ENCODE measurements around the gene RASL10A.

The RASL10A gene

GRCh38 chr22:29299136-29299900 is 16.2 kb downstream of the RASL10A start:
- no peaks in the 10 kb centered on the region for H3K4me1 ChIP-seq (ENCODE audit: control insufficient read depth, low read depth, low read length)
- H3K4me3 ChIP-seq (ENCODE audit: low read length): no peak overlapping the region
- H3K27ac ChIP-seq (ENCODE audit: low read length): no peak overlapping the region
- H3K36me3 ChIP-seq (ENCODE audit: control insufficient read depth, low read depth, low read length): peaks cover 64% of the 10 kb centered on the region
- no peaks in the 10 kb centered on the region for H3K9me3 ChIP-seq (ENCODE audit: control insufficient read depth, low read depth, low read length)
- H3K9ac ChIP-seq (ENCODE audit: low read length): no peak overlapping the region
- no peaks in the 10 kb centered on the region for H3K27me3 ChIP-seq (ENCODE audit: control insufficient read depth, insufficient read depth, low read length)

GRCh38 chr22:29298641-29299040 is 16.9 kb downstream of the RASL10A start:
- no peak overlapping the region for H3K4me3 ChIP-seq (ENCODE audit: low read length)
- no peaks in the 10 kb centered on the region for H3K4me1 ChIP-seq (ENCODE audit: control insufficient read depth, low read depth, low read length)
- H3K9me3 ChIP-seq (ENCODE audit: control insufficient read depth, low read depth, low read length): no peaks in the 10 kb centered on the region
- peaks cover 71% of the 10 kb centered on the region for H3K36me3 ChIP-seq (ENCODE audit: control insufficient read depth, low read depth, low read length)
- no peak overlapping the region for H3K9ac ChIP-seq (ENCODE audit: low read length)
- no peaks in the 10 kb centered on the region for H3K27me3 ChIP-seq (ENCODE audit: control insufficient read depth, insufficient read depth, low read length)
- no peak overlapping the region for H3K27ac ChIP-seq (ENCODE audit: low read length)

GRCh38 chr22:29292379-29292778 is 23.1 kb downstream of the RASL10A start:
- no peak overlapping the region for H3K27ac ChIP-seq (ENCODE audit: low read length)
- no peaks in the 10 kb centered on the region for H3K27me3 ChIP-seq (ENCODE audit: control insufficient read depth, insufficient read depth, low read length)
- H3K36me3 ChIP-seq (ENCODE audit: control insufficient read depth, low read depth, low read length): peaks cover 99% of the 10 kb centered on the region
- no peak overlapping the region for H3K4me3 ChIP-seq (ENCODE audit: low read length)
- no peak overlapping the region for H3K9ac ChIP-seq (ENCODE audit: low read length)
- no peaks in the 10 kb centered on the region for H3K9me3 ChIP-seq (ENCODE audit: control insufficient read depth, low read depth, low read length)
- H3K4me1 ChIP-seq (ENCODE audit: control insufficient read depth, low read depth, low read length): no peaks in the 10 kb centered on the region

- Histone ChIP-seq H3K36me3 (ENCODE audit: control insufficient read depth, low read depth, low read length) (peaks cover 96% of the 10 kb centered on the region), H3K27me3 (ENCODE audit: control insufficient read depth, insufficient read depth, low read length) (no peaks in the 10 kb centered on the region), H3K4me1 (ENCODE audit: control insufficient read depth, low read depth, low read length) (no peaks in the 10 kb centered on the region), H3K9ac (ENCODE audit: low read length) (no peak overlapping the region), H3K27ac (ENCODE audit: low read length) (no peak overlapping the region), H3K9me3 (ENCODE audit: control insufficient read depth, low read depth, low read length) (no peaks in the 10 kb centered on the region), H3K4me3 (ENCODE audit: low read length) (no peak overlapping the region)
Measured at GRCh38 chr22:29291215-29291614, 24.3 kb downstream of the RASL10A start.

GRCh38 chr22:29290061-29290460 is 25.4 kb downstream of the RASL10A start:
- H3K27ac ChIP-seq (ENCODE audit: low read length): no peak overlapping the region
- no peaks in the 10 kb centered on the region for H3K4me1 ChIP-seq (ENCODE audit: control insufficient read depth, low read depth, low read length)
- no peaks in the 10 kb centered on the region for H3K27me3 ChIP-seq (ENCODE audit: control insufficient read depth, insufficient read depth, low read length)
- peaks cover 90% of the 10 kb centered on the region for H3K36me3 ChIP-seq (ENCODE audit: control insufficient read depth, low read depth, low read length)
- H3K4me3 ChIP-seq (ENCODE audit: low read length): no peak overlapping the region
- no peaks in the 10 kb centered on the region for H3K9me3 ChIP-seq (ENCODE audit: control insufficient read depth, low read depth, low read length)
- no peak overlapping the region for H3K9ac ChIP-seq (ENCODE audit: low read length)

- Histone ChIP-seq H3K9ac (ENCODE audit: low read length) (no peak overlapping the region), H3K27ac (ENCODE audit: low read length) (no peak overlapping the region), H3K4me1 (ENCODE audit: control insufficient read depth, low read depth, low read length) (no peaks in the 10 kb centered on the region), H3K4me3 (ENCODE audit: low read length) (no peak overlapping the region), H3K27me3 (ENCODE audit: control insufficient read depth, insufficient read depth, low read length) (no peaks in the 10 kb centered on the region), H3K36me3 (ENCODE audit: control insufficient read depth, low read depth, low read length) (peaks cover 91% of the 10 kb centered on the region), H3K9me3 (ENCODE audit: control insufficient read depth, low read depth, low read length) (no peaks in the 10 kb centered on the region)
Measured at GRCh38 chr22:29288837-29289236, 26.7 kb downstream of the RASL10A start.

GRCh38 chr22:29284196-29284595 is 31.3 kb downstream of the RASL10A start:
- no peak overlapping the region for H3K27ac ChIP-seq (ENCODE audit: low read length)
- H3K36me3 ChIP-seq (ENCODE audit: control insufficient read depth, low read depth, low read length): peaks cover 83% of the 10 kb centered on the region
- H3K27me3 ChIP-seq (ENCODE audit: control insufficient read depth, insufficient read depth, low read length): no peaks in the 10 kb centered on the region
- H3K9ac ChIP-seq (ENCODE audit: low read length): no peak overlapping the region
- no peaks in the 10 kb centered on the region for H3K9me3 ChIP-seq (ENCODE audit: control insufficient read depth, low read depth, low read length)
- no peaks in the 10 kb centered on the region for H3K4me1 ChIP-seq (ENCODE audit: control insufficient read depth, low read depth, low read length)
- no peak overlapping the region for H3K4me3 ChIP-seq (ENCODE audit: low read length)

GRCh38 chr22:29277927-29278326 is 37.6 kb downstream of the RASL10A start:
- Histone ChIP-seq H3K4me1 (ENCODE audit: control insufficient read depth, low read depth, low read length) (no peaks in the 10 kb centered on the region), H3K36me3 (ENCODE audit: control insufficient read depth, low read depth, low read length) (peaks cover 94% of the 10 kb centered on the region), H3K4me3 (ENCODE audit: low read length) (no peak overlapping the region), H3K9me3 (ENCODE audit: control insufficient read depth, low read depth, low read length) (no peaks in the 10 kb centered on the region), H3K27me3 (ENCODE audit: control insufficient read depth, insufficient read depth, low read length) (no peaks in the 10 kb centered on the region), H3K27ac (ENCODE audit: low read length) (no peak overlapping the region), H3K9ac (ENCODE audit: low read length) (no peak overlapping the region)

GRCh38 chr22:29275819-29276565 is 39.5 kb downstream of the RASL10A start:
- H3K9me3 ChIP-seq (ENCODE audit: control insufficient read depth, low read depth, low read length): no peaks in the 10 kb centered on the region
- peaks cover 7% of the 10 kb centered on the region for H3K4me1 ChIP-seq (ENCODE audit: control insufficient read depth, low read depth, low read length)
- no peak overlapping the region for H3K9ac ChIP-seq (ENCODE audit: low read length)
- no peak overlapping the region for H3K27ac ChIP-seq (ENCODE audit: low read length)
- H3K27me3 ChIP-seq (ENCODE audit: control insufficient read depth, insufficient read depth, low read length): no peaks in the 10 kb centered on the region
- peaks cover 96% of the 10 kb centered on the region for H3K36me3 ChIP-seq (ENCODE audit: control insufficient read depth, low read depth, low read length)
- no peak overlapping the region for H3K4me3 ChIP-seq (ENCODE audit: low read length)

- Histone ChIP-seq H3K27me3 (ENCODE audit: control insufficient read depth, insufficient read depth, low read length) (no peaks in the 10 kb centered on the region), H3K4me1 (ENCODE audit: control insufficient read depth, low read depth, low read length) (peaks cover 12% of the 10 kb centered on the region), H3K9me3 (ENCODE audit: control insufficient read depth, low read depth, low read length) (no peaks in the 10 kb centered on the region), H3K9ac (ENCODE audit: low read length) (no peak overlapping the region), H3K27ac (ENCODE audit: low read length) (no peak overlapping the region), H3K36me3 (ENCODE audit: control insufficient read depth, low read depth, low read length) (peaks cover 98% of the 10 kb centered on the region), H3K4me3 (ENCODE audit: low read length) (no peak overlapping the region)
Measured at GRCh38 chr22:29275167-29275566, 40.3 kb downstream of the RASL10A start.

GRCh38 chr22:29272624-29273023 is 42.9 kb downstream of the RASL10A start:
- Histone ChIP-seq H3K9me3 (ENCODE audit: control insufficient read depth, low read depth, low read length) (no peaks in the 10 kb centered on the region), H3K4me1 (ENCODE audit: control insufficient read depth, low read depth, low read length) (peaks cover 17% of the 10 kb centered on the region), H3K36me3 (ENCODE audit: control insufficient read depth, low read depth, low read length) (peaks cover 84% of the 10 kb centered on the region), H3K4me3 (ENCODE audit: low read length) (no peak overlapping the region), H3K27me3 (ENCODE audit: control insufficient read depth, insufficient read depth, low read length) (no peaks in the 10 kb centered on the region), H3K9ac (ENCODE audit: low read length) (no peak overlapping the region), H3K27ac (ENCODE audit: low read length) (no peak overlapping the region)
